ENCODE measurements around the gene CDKAL1.
"Not testable (repeated sequence)": the region's sequence is repeated elsewhere in the genome, so short reads cannot be mapped to it uniquely, and the experiment has no call there.

CDKAL1 gene

DNA sequence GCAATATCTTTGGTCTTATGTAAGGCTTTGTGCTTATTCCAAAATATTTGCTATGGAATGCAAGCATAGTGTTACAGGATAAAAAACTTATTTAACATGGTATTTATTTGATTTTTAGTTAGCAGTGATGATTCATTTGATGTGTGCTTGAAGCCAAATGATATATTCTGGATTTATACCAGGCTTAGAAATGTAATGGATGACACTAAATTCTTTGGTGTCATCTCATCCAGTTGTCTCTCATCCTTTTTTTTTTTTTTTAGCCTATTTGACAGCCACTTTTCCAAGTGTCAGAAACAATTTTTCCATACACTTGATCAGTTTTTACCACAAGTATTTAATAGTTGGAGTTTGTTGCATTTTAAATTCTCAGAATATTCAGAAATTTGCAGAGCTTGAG, 515.3 kb downstream of the CDKAL1 start:
- no peak for TF ChIP-seq CTCF (IDR thresholded peaks at IDR 0.05; ENCODE audit: borderline replicate concordance, insufficient read depth, low read depth, low read length)
- H3K4me3 ChIP-seq (ENCODE audit: low read depth, low read length), result no peak overlapping the region

GRCh38 chr6:21050935-21051334, 516.7 kb downstream of the CDKAL1 start:
- TF ChIP-seq CTCF (IDR thresholded peaks at IDR 0.05; ENCODE audit: borderline replicate concordance, insufficient read depth, low read depth, low read length), result no peak
- no peak overlapping the region for H3K4me3 ChIP-seq (ENCODE audit: low read depth, low read length)

DNA sequence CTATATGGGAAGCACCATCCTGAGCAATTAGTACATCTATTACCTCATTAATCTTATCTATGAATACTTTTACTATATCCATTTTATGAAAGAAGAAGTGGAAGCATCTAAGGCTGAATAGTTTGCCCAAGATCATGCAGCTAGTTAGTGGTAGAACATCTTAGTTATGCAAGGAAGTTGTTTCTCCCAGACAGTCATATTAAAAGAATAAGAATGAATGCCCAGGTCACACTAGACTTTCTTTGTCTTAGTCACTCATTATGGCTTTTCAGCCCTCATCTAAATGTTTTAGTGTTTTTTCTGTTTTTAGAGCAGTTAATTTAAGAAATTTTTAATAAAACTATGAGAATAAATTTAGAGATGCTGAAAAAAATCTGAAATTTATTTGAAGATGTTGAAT, 517.5 kb downstream of the CDKAL1 start:
- H3K4me3 ChIP-seq (ENCODE audit: low read depth, low read length), result no peak overlapping the region
- no peak for TF ChIP-seq CTCF (IDR thresholded peaks at IDR 0.05; ENCODE audit: borderline replicate concordance, insufficient read depth, low read depth, low read length)

GRCh38 chr6:21053612-21054011, 519.4 kb downstream of the CDKAL1 start:
- no peak overlapping the region for H3K4me3 ChIP-seq (ENCODE audit: low read depth, low read length)
- no peak for TF ChIP-seq CTCF (IDR thresholded peaks at IDR 0.05; ENCODE audit: borderline replicate concordance, insufficient read depth, low read depth, low read length)

DNA sequence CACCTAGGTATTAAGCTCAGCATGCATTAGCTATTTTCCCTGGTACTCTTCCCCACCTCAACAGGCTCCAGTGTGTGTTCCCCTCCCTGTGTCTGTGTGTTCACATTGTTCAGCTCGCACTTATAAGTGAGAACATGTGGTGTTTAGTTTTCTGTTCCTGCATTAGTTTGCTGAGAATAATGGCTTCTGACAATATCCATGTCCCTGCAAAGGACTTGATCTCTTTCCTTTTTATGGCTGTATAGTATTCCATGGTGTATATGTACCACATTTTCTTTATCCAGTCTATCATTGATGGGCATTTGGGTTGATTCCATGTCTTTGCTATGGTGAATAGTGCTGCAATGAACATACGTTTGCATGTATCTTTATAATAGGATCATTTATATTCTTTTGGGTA, 521.2 kb downstream of the CDKAL1 start:
- not testable (repeated sequence) for H3K4me3 ChIP-seq (ENCODE audit: low read depth, low read length)

GRCh38 chr6:21061892-21062291, 527.6 kb downstream of the CDKAL1 start:
- no peak overlapping the region for H3K4me3 ChIP-seq (ENCODE audit: low read depth, low read length)
- TF ChIP-seq CTCF (IDR thresholded peaks at IDR 0.05; ENCODE audit: borderline replicate concordance, insufficient read depth, low read depth, low read length), result no peak

DNA sequence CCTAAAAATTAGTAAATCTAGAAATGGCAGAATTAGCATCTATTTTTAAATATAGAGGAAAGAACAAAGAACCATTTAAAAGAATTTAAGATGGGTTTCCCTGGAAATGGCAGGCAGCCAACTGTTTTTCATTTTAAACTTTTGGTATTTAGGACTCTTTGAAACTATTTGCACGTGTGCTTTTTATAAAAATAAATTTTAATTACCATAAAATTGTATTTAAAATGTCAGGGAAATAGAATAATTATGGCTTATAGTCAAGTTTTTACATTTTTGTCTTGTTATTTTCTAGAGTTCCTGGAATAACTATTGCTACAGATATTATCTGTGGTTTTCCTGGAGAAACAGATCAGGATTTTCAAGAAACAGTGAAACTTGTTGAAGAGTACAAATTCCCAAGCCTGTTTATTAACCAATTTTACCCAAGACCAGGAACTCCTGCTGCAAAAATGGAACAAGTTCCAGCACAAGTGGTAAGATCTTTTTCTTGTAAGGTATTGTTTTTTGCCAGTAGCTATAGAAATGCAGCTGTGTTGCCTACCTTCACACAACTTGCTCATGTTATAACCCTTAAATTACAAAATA, 530.6 kb downstream of the CDKAL1 start:
- no peak overlapping the region for H3K4me3 ChIP-seq (ENCODE audit: low read depth, low read length)
- no peak for TF ChIP-seq CTCF (IDR thresholded peaks at IDR 0.05; ENCODE audit: borderline replicate concordance, insufficient read depth, low read depth, low read length)

DNA sequence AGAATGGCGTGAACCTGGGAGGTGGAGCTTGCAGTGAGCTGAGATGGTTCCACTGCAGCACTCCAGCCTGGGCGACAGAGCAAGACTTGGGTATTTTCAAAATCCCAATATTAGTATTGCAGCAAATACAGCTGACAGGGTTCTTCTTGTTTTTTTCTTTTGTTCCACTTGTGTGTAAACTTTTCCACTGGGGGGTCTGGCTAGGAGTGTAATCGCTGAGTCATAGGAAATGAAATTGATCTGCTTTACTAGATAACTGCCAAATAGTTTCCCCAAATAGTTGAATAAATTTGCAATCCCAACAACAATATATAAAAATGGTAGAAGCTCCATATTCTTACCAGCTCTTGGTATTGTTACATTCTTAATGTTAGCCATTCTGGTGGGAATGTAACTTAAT, 533.3 kb downstream of the CDKAL1 start:
- no peak for TF ChIP-seq CTCF (IDR thresholded peaks at IDR 0.05; ENCODE audit: borderline replicate concordance, insufficient read depth, low read depth, low read length)
- no peak overlapping the region for H3K4me3 ChIP-seq (ENCODE audit: low read depth, low read length)
